ENCODE measurements around the gene SLC35A3.

SLC35A3 gene

GRCh38 chr1:99979091-99979490, 9.3 kb downstream of the SLC35A3 start:
- H3K27me3 Mint-ChIP-seq = no peaks in the 10 kb centered on the region
- DNase-seq (ENCODE audit: low spot score in 2 of 2) (no peak), ATAC-seq (replicated peaks; ENCODE audit: extremely low read depth, poor library complexity, severe bottlenecking) (no peak)
- no peak overlapping the region for H3K27ac Mint-ChIP-seq (ENCODE audit: low read depth)
- peaks cover 9% of the 10 kb centered on the region for H3K4me1 Mint-ChIP-seq
- H3K36me3 Mint-ChIP-seq (ENCODE audit: insufficient read depth) = peaks cover 11% of the 10 kb centered on the region
- H3K4me3 Mint-ChIP-seq = no peak overlapping the region
- no peaks in the 10 kb centered on the region for H3K9me3 Mint-ChIP-seq

- no peaks in the 10 kb centered on the region for H3K27me3 Mint-ChIP-seq
- H3K9me3 Mint-ChIP-seq = no peaks in the 10 kb centered on the region
- peaks cover 17% of the 10 kb centered on the region for H3K4me1 Mint-ChIP-seq
- peaks cover 9% of the 10 kb centered on the region for H3K36me3 Mint-ChIP-seq (ENCODE audit: insufficient read depth)
- no peak overlapping the region for H3K27ac Mint-ChIP-seq (ENCODE audit: low read depth)
- no peak for ATAC-seq (replicated peaks; ENCODE audit: extremely low read depth, poor library complexity, severe bottlenecking)
- H3K4me3 Mint-ChIP-seq = no peak overlapping the region
- DNase-seq (ENCODE audit: low spot score in 2 of 2) = no peak
These were observed 11.1 kb downstream of the SLC35A3 start for GRCh38 chr1:99980928-99981327.

GRCh38 chr1:99986656-99987225, 16.9 kb downstream of the SLC35A3 start:
- H3K36me3 Mint-ChIP-seq (ENCODE audit: insufficient read depth) = peaks cover 5% of the 10 kb centered on the region
- DNase-seq (ENCODE audit: low spot score in 2 of 2) (no peak), ATAC-seq (replicated peaks; ENCODE audit: extremely low read depth, poor library complexity, severe bottlenecking) (no peak)
- H3K9me3 Mint-ChIP-seq = no peaks in the 10 kb centered on the region
- H3K4me1 Mint-ChIP-seq = peaks cover 14% of the 10 kb centered on the region
- no peak overlapping the region for H3K27ac Mint-ChIP-seq (ENCODE audit: low read depth)
- H3K4me3 Mint-ChIP-seq = no peak overlapping the region
- H3K27me3 Mint-ChIP-seq = no peaks in the 10 kb centered on the region

GRCh38 chr1:99988210-99988765, 18.5 kb downstream of the SLC35A3 start:
- Mint-ChIP-seq H3K4me1 (peaks cover 14% of the 10 kb centered on the region), H3K9me3 (no peaks in the 10 kb centered on the region), H3K36me3 (ENCODE audit: insufficient read depth) (peaks cover 4% of the 10 kb centered on the region)

GRCh38 chr1:99992044-99992722, 22.4 kb downstream of the SLC35A3 start:
- Mint-ChIP-seq H3K9me3 (no peaks in the 10 kb centered on the region), H3K27me3 (no peaks in the 10 kb centered on the region), H3K27ac (ENCODE audit: low read depth) (no peak overlapping the region), H3K4me3 (no peak overlapping the region), H3K36me3 (ENCODE audit: insufficient read depth) (peaks cover 16% of the 10 kb centered on the region), H3K4me1 (peaks cover 5% of the 10 kb centered on the region)
- ATAC-seq (replicated peaks; ENCODE audit: extremely low read depth, poor library complexity, severe bottlenecking) = no peak
- no peak for DNase-seq (ENCODE audit: low spot score in 2 of 2)

More at GRCh38 chr1:99988210-99988765, 18.5 kb downstream of the SLC35A3 start:
- Mint-ChIP-seq H3K27ac (ENCODE audit: low read depth) (no peak overlapping the region), H3K27me3 (no peaks in the 10 kb centered on the region), H3K4me3 (no peak overlapping the region)
- ATAC-seq (replicated peaks; ENCODE audit: extremely low read depth, poor library complexity, severe bottlenecking) = no peak
- DNase-seq (ENCODE audit: low spot score in 2 of 2) = no peak

- DNase-seq (ENCODE audit: low spot score in 2 of 2) (no peak), ATAC-seq (replicated peaks; ENCODE audit: extremely low read depth, poor library complexity, severe bottlenecking) (no peak)
- H3K27ac Mint-ChIP-seq (ENCODE audit: low read depth) = no peak overlapping the region
- H3K4me1 Mint-ChIP-seq = peaks cover 5% of the 10 kb centered on the region
- H3K36me3 Mint-ChIP-seq (ENCODE audit: insufficient read depth) = peaks cover 16% of the 10 kb centered on the region
- H3K4me3 Mint-ChIP-seq = no peak overlapping the region
- no peaks in the 10 kb centered on the region for H3K9me3 Mint-ChIP-seq
- no peaks in the 10 kb centered on the region for H3K27me3 Mint-ChIP-seq
These were observed 23.1 kb downstream of the SLC35A3 start for GRCh38 chr1:99992760-99993467.

- H3K27ac Mint-ChIP-seq (ENCODE audit: low read depth) = no peak overlapping the region
These were observed 23.7 kb downstream of the SLC35A3 start for GRCh38 chr1:99993468-99993845.

GRCh38 chr1:99994496-99994895, 24.7 kb downstream of the SLC35A3 start:
- H3K27me3 Mint-ChIP-seq = no peaks in the 10 kb centered on the region

More at GRCh38 chr1:99993468-99993845, 23.7 kb downstream of the SLC35A3 start:
- no peaks in the 10 kb centered on the region for H3K9me3 Mint-ChIP-seq
- H3K27me3 Mint-ChIP-seq = no peaks in the 10 kb centered on the region
- ATAC-seq (replicated peaks; ENCODE audit: extremely low read depth, poor library complexity, severe bottlenecking) = no peak
- no peak overlapping the region for H3K4me3 Mint-ChIP-seq
- peaks cover 19% of the 10 kb centered on the region for H3K36me3 Mint-ChIP-seq (ENCODE audit: insufficient read depth)
- H3K4me1 Mint-ChIP-seq = peaks cover 5% of the 10 kb centered on the region
- DNase-seq (ENCODE audit: low spot score in 2 of 2) = no peak

GRCh38 chr1:99996951-99997350, 27.2 kb downstream of the SLC35A3 start:
- no peaks in the 10 kb centered on the region for H3K27me3 Mint-ChIP-seq
- peaks cover 31% of the 10 kb centered on the region for H3K4me1 Mint-ChIP-seq
- H3K9me3 Mint-ChIP-seq = no peaks in the 10 kb centered on the region
- no peak overlapping the region for H3K4me3 Mint-ChIP-seq
- no peak overlapping the region for H3K27ac Mint-ChIP-seq (ENCODE audit: low read depth)
- H3K36me3 Mint-ChIP-seq (ENCODE audit: insufficient read depth) = peaks cover 21% of the 10 kb centered on the region
- no peak for DNase-seq (ENCODE audit: low spot score in 2 of 2)
- no peak for ATAC-seq (replicated peaks; ENCODE audit: extremely low read depth, poor library complexity, severe bottlenecking)

More at GRCh38 chr1:99994496-99994895, 24.7 kb downstream of the SLC35A3 start:
- ATAC-seq (replicated peaks; ENCODE audit: extremely low read depth, poor library complexity, severe bottlenecking) (no peak), DNase-seq (ENCODE audit: low spot score in 2 of 2) (no peak)
- Mint-ChIP-seq H3K4me3 (no peak overlapping the region), H3K9me3 (no peaks in the 10 kb centered on the region), H3K27ac (ENCODE audit: low read depth) (no peak overlapping the region), H3K36me3 (ENCODE audit: insufficient read depth) (peaks cover 19% of the 10 kb centered on the region), H3K4me1 (peaks cover 7% of the 10 kb centered on the region)

GRCh38 chr1:100001462-100001861, 31.7 kb downstream of the SLC35A3 start:
- Mint-ChIP-seq H3K9me3 (peaks cover 8% of the 10 kb centered on the region), H3K4me1 (peaks cover 44% of the 10 kb centered on the region), H3K27me3 (no peaks in the 10 kb centered on the region), H3K36me3 (ENCODE audit: insufficient read depth) (peaks cover 21% of the 10 kb centered on the region), H3K27ac (ENCODE audit: low read depth) (peak overlapping the region; percentile 69), H3K4me3 (no peak overlapping the region)
- ATAC-seq (replicated peaks; ENCODE audit: extremely low read depth, poor library complexity, severe bottlenecking) (no peak), DNase-seq (ENCODE audit: low spot score in 2 of 2) (no peak)

- ATAC-seq (replicated peaks; ENCODE audit: extremely low read depth, poor library complexity, severe bottlenecking) (no peak), DNase-seq (ENCODE audit: low spot score in 2 of 2) (no peak)
- peaks cover 14% of the 10 kb centered on the region for H3K36me3 Mint-ChIP-seq (ENCODE audit: insufficient read depth)
- no peaks in the 10 kb centered on the region for H3K27me3 Mint-ChIP-seq
- peaks cover 33% of the 10 kb centered on the region for H3K4me1 Mint-ChIP-seq
- H3K9me3 Mint-ChIP-seq = peaks cover 8% of the 10 kb centered on the region
- no peak overlapping the region for H3K4me3 Mint-ChIP-seq
- H3K27ac Mint-ChIP-seq (ENCODE audit: low read depth) = no peak overlapping the region
These were observed 35.6 kb downstream of the SLC35A3 start for GRCh38 chr1:100005424-100005823.

GRCh38 chr1:100006688-100007087, 36.9 kb downstream of the SLC35A3 start:
- DNase-seq (ENCODE audit: low spot score in 2 of 2) = no peak
- Mint-ChIP-seq H3K27me3 (no peaks in the 10 kb centered on the region), H3K4me3 (no peak overlapping the region), H3K36me3 (ENCODE audit: insufficient read depth) (peaks cover 12% of the 10 kb centered on the region), H3K9me3 (peaks cover 8% of the 10 kb centered on the region), H3K4me1 (peaks cover 21% of the 10 kb centered on the region), H3K27ac (ENCODE audit: low read depth) (no peak overlapping the region)
- ATAC-seq (replicated peaks; ENCODE audit: extremely low read depth, poor library complexity, severe bottlenecking) = no peak
